ENCODE measurements around the gene PTGDR.

Gene PTGDR

GRCh38 chr14:52304248-52304904 is 36.9 kb downstream of the PTGDR start:
- no peaks in the 10 kb centered on the region for H3K36me3 ChIP-seq (ENCODE audit: control insufficient read depth, insufficient read depth, low read length)
- H3K27me3 ChIP-seq (replicated peaks; ENCODE audit: control insufficient read depth, insufficient read depth, low read length): no peaks in the 10 kb centered on the region
- TF ChIP-seq, protein P1, sequence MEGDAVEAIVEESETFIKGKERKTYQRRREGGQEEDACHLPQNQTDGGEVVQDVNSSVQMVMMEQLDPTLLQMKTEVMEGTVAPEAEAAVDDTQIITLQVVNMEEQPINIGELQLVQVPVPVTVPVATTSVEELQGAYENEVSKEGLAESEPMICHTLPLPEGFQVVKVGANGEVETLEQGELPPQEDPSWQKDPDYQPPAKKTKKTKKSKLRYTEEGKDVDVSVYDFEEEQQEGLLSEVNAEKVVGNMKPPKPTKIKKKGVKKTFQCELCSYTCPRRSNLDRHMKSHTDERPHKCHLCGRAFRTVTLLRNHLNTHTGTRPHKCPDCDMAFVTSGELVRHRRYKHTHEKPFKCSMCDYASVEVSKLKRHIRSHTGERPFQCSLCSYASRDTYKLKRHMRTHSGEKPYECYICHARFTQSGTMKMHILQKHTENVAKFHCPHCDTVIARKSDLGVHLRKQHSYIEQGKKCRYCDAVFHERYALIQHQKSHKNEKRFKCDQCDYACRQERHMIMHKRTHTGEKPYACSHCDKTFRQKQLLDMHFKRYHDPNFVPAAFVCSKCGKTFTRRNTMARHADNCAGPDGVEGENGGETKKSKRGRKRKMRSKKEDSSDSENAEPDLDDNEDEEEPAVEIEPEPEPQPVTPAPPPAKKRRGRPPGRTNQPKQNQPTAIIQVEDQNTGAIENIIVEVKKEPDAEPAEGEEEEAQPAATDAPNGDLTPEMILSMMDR (IDR thresholded peaks at IDR 0.05; ENCODE audit: insufficient read depth, low read length, poor library complexity, severe bottlenecking): no peak
- DNase-seq (ENCODE audit: extremely low read depth, insufficient read length): no peak
- H3K4me3 ChIP-seq (replicated peaks; ENCODE audit: low read depth, low read length): no peak overlapping the region

DNA sequence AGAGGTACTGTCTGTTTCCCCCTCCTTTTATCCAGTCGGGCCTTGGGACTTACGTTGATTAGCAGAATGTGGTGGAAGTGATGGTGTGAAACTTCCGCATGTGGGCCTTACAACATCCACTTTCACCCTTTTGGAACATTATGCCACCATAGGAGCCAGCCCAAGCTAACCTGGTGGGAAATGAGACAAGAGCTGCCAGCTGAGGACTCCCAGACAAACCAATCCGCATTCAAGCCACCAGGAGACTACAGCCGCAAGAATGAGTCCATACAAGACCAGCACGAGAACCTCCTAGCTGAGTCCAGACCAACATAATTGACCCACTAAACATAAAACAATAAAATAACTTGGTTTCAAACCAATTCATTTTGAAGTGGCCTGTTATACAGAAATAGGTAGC is 37.5 kb downstream of the PTGDR start:
- no peak overlapping the region for H3K4me3 ChIP-seq (replicated peaks; ENCODE audit: low read depth, low read length)
- H3K27me3 ChIP-seq (replicated peaks; ENCODE audit: control insufficient read depth, insufficient read depth, low read length): no peaks in the 10 kb centered on the region
- no peaks in the 10 kb centered on the region for H3K36me3 ChIP-seq (ENCODE audit: control insufficient read depth, insufficient read depth, low read length)
- TF ChIP-seq, protein P1 (IDR thresholded peaks at IDR 0.05; ENCODE audit: insufficient read depth, low read length, poor library complexity, severe bottlenecking): no peak
- DNase-seq (ENCODE audit: extremely low read depth, insufficient read length): no peak

DNA sequence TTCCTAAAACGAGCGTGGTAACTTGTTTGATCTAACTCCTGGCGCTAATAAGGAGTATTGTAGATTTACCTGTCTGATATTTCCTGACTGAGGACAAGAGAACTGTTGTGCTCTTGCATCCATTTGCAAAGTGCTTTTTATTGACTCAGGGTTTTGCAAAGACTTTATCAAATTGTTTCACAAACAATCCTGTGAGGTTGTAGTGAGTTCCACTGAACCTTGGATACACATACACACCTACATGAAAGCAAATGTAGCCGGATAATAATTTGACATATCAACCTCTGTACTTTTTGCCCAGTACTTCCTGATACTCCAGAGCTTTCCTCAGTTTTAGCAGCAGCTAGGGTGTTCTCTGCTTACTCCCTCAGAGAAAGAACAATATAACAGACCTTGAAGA is 39.9 kb downstream of the PTGDR start:
- H3K27me3 ChIP-seq (replicated peaks; ENCODE audit: control insufficient read depth, insufficient read depth, low read length): no peaks in the 10 kb centered on the region
- TF ChIP-seq, protein P1 (IDR thresholded peaks at IDR 0.05; ENCODE audit: insufficient read depth, low read length, poor library complexity, severe bottlenecking): no peak
- H3K4me3 ChIP-seq (replicated peaks; ENCODE audit: low read depth, low read length): no peak overlapping the region
- no peaks in the 10 kb centered on the region for H3K36me3 ChIP-seq (ENCODE audit: control insufficient read depth, insufficient read depth, low read length)
- no peak for DNase-seq (ENCODE audit: extremely low read depth, insufficient read length)

DNA sequence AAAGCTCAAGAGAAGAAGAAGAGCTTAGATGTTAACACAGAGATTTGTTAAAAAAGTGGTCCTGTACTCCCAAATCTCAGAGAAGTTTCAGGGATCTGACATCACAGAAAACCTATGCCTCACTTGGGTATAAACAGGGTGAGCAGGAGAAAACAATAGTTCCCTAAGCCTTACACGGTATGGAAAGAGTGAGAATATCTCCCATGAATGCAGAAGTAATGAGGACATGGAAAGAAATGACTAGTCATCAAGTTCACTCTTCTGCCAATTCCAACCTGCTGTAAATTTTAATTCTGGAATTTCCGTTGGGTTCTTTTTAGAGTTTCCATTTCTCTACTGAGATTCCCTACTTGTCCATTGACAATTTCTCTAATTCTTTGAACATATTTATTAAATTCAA is 40.4 kb downstream of the PTGDR start:
- no peak for DNase-seq (ENCODE audit: extremely low read depth, insufficient read length)
- H3K4me3 ChIP-seq (replicated peaks; ENCODE audit: low read depth, low read length): no peak overlapping the region
- no peaks in the 10 kb centered on the region for H3K27me3 ChIP-seq (replicated peaks; ENCODE audit: control insufficient read depth, insufficient read depth, low read length)
- TF ChIP-seq, protein P1 (IDR thresholded peaks at IDR 0.05; ENCODE audit: insufficient read depth, low read length, poor library complexity, severe bottlenecking): no peak
- H3K36me3 ChIP-seq (ENCODE audit: control insufficient read depth, insufficient read depth, low read length): no peaks in the 10 kb centered on the region

DNA sequence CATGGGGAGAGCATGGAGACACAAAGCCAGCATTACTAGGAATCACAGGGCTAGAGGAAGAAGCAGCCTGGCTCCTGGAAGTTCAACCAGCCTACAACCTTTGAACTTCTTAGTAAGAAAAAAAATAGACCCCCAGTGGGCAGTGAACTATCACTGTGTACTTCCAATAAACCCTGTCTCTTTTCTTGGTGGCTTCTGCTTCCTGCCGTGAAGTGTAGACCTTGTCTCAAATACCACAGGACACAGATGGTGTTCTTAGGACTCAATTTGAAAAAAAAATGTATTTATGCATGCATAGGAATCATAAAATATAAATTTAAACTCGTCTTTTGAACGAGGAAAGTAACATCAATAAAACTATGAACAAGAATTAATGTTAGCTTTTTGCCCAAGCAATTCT is 43.0 kb downstream of the PTGDR start:
- Histone ChIP-seq H3K27me3 (replicated peaks; ENCODE audit: control insufficient read depth, insufficient read depth, low read length) (peaks cover 3% of the 10 kb centered on the region; the same call in 1 of the 2 replicates), H3K4me3 (replicated peaks; ENCODE audit: low read depth, low read length) (no peak overlapping the region), H3K36me3 (ENCODE audit: control insufficient read depth, insufficient read depth, low read length) (no peaks in the 10 kb centered on the region)
- TF ChIP-seq, protein P1 (IDR thresholded peaks at IDR 0.05; ENCODE audit: insufficient read depth, low read length, poor library complexity, severe bottlenecking): no peak
- no peak for DNase-seq (ENCODE audit: extremely low read depth, insufficient read length)

- H3K4me3 ChIP-seq (replicated peaks; ENCODE audit: low read depth, low read length): no peak overlapping the region
- H3K27me3 ChIP-seq (replicated peaks; ENCODE audit: control insufficient read depth, insufficient read depth, low read length): peaks cover 4% of the 10 kb centered on the region; the same call in 1 of the 2 replicates
Measured at GRCh38 chr14:52312931-52313355, 45.4 kb downstream of the PTGDR start.

More at GRCh38 chr14:52312931-52313355, 45.4 kb downstream of the PTGDR start:
- TF ChIP-seq, protein P1 (IDR thresholded peaks at IDR 0.05; ENCODE audit: insufficient read depth, low read length, poor library complexity, severe bottlenecking): no peak
- H3K36me3 ChIP-seq (ENCODE audit: control insufficient read depth, insufficient read depth, low read length): no peaks in the 10 kb centered on the region
- DNase-seq (ENCODE audit: extremely low read depth, insufficient read length): no peak

All from GM06990 (cell line).